ENCODE results near the gene INPP4B. TPM values are rescaled to one million over a fixed set of nuclear protein-coding genes. Genes with fewer than 3 reads are reported as not detected.

The INPP4B gene
- total RNA-seq, 1 donor from 2014 or later: 10.9 TPM

- Histone ChIP-seq H3K36me3 (ENCODE audit: control insufficient read depth, insufficient read depth, low read length) (no peaks in the 10 kb centered on the region), H3K4me3 (ENCODE audit: low read depth, low read length) (no peak overlapping the region), H3K27me3 (ENCODE audit: control insufficient read depth, insufficient read depth, low read length) (no peaks in the 10 kb centered on the region)
- DNase-seq (ENCODE audit: low read depth): no peak
- no peak for TF ChIP-seq CTCF (IDR thresholded peaks at IDR 0.05; ENCODE audit: insufficient read depth, low read length, poor library complexity, severe bottlenecking)
Measured at GRCh38 chr4:142284402-142285221, 561.5 kb downstream of the INPP4B start.

GRCh38 chr4:142282870-142283431 lies 563.1 kb downstream of the INPP4B start:
- DNase-seq (ENCODE audit: low read depth): no peak
- no peak overlapping the region for H3K4me3 ChIP-seq (ENCODE audit: low read depth, low read length)
- no peaks in the 10 kb centered on the region for H3K27me3 ChIP-seq (ENCODE audit: control insufficient read depth, insufficient read depth, low read length)
- no peaks in the 10 kb centered on the region for H3K36me3 ChIP-seq (ENCODE audit: control insufficient read depth, insufficient read depth, low read length)
- TF ChIP-seq CTCF (IDR thresholded peaks at IDR 0.05; ENCODE audit: insufficient read depth, low read length, poor library complexity, severe bottlenecking): no peak

GRCh38 chr4:142281999-142282398 lies 564.1 kb downstream of the INPP4B start:
- TF ChIP-seq CTCF (IDR thresholded peaks at IDR 0.05; ENCODE audit: insufficient read depth, low read length, poor library complexity, severe bottlenecking): no peak
- Histone ChIP-seq H3K4me3 (ENCODE audit: low read depth, low read length) (no peak overlapping the region), H3K36me3 (ENCODE audit: control insufficient read depth, insufficient read depth, low read length) (no peaks in the 10 kb centered on the region), H3K27me3 (ENCODE audit: control insufficient read depth, insufficient read depth, low read length) (no peaks in the 10 kb centered on the region)
- DNase-seq (ENCODE audit: low read depth): no peak

- Histone ChIP-seq H3K4me3 (ENCODE audit: low read depth, low read length) (no peak overlapping the region), H3K36me3 (ENCODE audit: control insufficient read depth, insufficient read depth, low read length) (no peaks in the 10 kb centered on the region), H3K27me3 (ENCODE audit: control insufficient read depth, insufficient read depth, low read length) (no peaks in the 10 kb centered on the region)
- no peak for TF ChIP-seq CTCF (IDR thresholded peaks at IDR 0.05; ENCODE audit: insufficient read depth, low read length, poor library complexity, severe bottlenecking)
- peak; percentile 48 for DNase-seq (ENCODE audit: low read depth)
Measured at GRCh38 chr4:142278663-142279062, 567.4 kb downstream of the INPP4B start.

GRCh38 chr4:142278171-142278570 lies 567.9 kb downstream of the INPP4B start:
- TF ChIP-seq CTCF (IDR thresholded peaks at IDR 0.05; ENCODE audit: insufficient read depth, low read length, poor library complexity, severe bottlenecking): no peak
- Histone ChIP-seq H3K27me3 (ENCODE audit: control insufficient read depth, insufficient read depth, low read length) (no peaks in the 10 kb centered on the region), H3K36me3 (ENCODE audit: control insufficient read depth, insufficient read depth, low read length) (no peaks in the 10 kb centered on the region), H3K4me3 (ENCODE audit: low read depth, low read length) (no peak overlapping the region)
- no peak for DNase-seq (ENCODE audit: low read depth)
